HepG2 (cell line): ENCODE data around the gene ATG2A. TPM values are rescaled to one million over a fixed set of nuclear protein-coding genes. Genes with fewer than 3 reads are reported as not detected.

Experiments used
- FIP1L1 ChIP-seq: fragments of 200-400 bp; formaldehyde crosslinking; IDR thresholded peaks from 2 replicates; pipeline ENCODE4 v1.6.1; 2018; ENCODE audit warnings: low read depth, mild to moderate bottlenecking, low read length, moderate library complexity, borderline replicate concordance; ENCODE audit not compliant: insufficient read depth
- MIER2 ChIP-seq: IDR thresholded peaks from 2 replicates; pipeline ENCODE4 v1.6.1; 2016; ENCODE audit warnings: missing biosample characterization, missing genetic modification reagents
- PAF1 ChIP-seq: IDR thresholded peaks from 2 replicates; pipeline ENCODE4 v1.6.1; 2016; ENCODE audit warnings: missing genetic modification reagents, missing compliant biosample characterization
- PHF8 ChIP-seq: sonication (generic); formaldehyde crosslinking; IDR thresholded peaks from 2 replicates; pipeline ENCODE4 v1.5.0; 2020; ENCODE audit warnings: missing genetic modification reagents
- ZNF839 ChIP-seq: sonication (generic); formaldehyde crosslinking; IDR thresholded peaks from 2 replicates; pipeline ENCODE4 v1.4.0; 2020; ENCODE audit warnings: missing genetic modification reagents, mild to moderate bottlenecking, borderline replicate concordance
- polyA plus RNA-seq, 8 experiments: library from polyadenylated mRNA; depleted of rRNA in 3 of 8; stranded (reverse) in 7 of 8; unstranded in 1 of 8; fragments of >200 nt; fragmentation: Illumina TruSeq in 4 of 8; extraction: Trizol in 4 of 8; gene quantifications; 2 replicates each; pipeline versions ENCODE4 v1.2.1 to v1.2.3, GENCODE V29; 2011 to 2016; ENCODE audit warnings: low read depth in 4 of 8, missing spikeins in 1 of 8, mixed read lengths in 1 of 8; ENCODE audit not compliant: insufficient read depth in 1 of 8
- total RNA-seq, 5 experiments: library from RNA; depleted of rRNA; stranded (reverse); fragments of >200 nt; fragmentation: Illumina TruSeq; extraction: Trizol; gene quantifications; 2 replicates each; pipeline ENCODE4 v1.2.3, GENCODE V29; 2016; ENCODE audit warnings: low read depth in 1 of 5
- TF ChIP-seq, protein P1 (sequence below): sonication (generic); formaldehyde crosslinking; IDR thresholded peaks from 2 replicates; pipeline ENCODE4 v1.4.0; 2020; ENCODE audit warnings: missing genetic modification reagents, borderline replicate concordance
- TF ChIP-seq, protein P2 (sequence below): sonication (generic); formaldehyde crosslinking; IDR thresholded peaks from 2 replicates; pipeline ENCODE4 v1.5.0; 2020; ENCODE audit warnings: mild to moderate bottlenecking, missing genetic modification reagents, borderline replicate concordance
- TF ChIP-seq, protein P3 (sequence below): sonication (generic); formaldehyde crosslinking; IDR thresholded peaks from 2 replicates; pipeline ENCODE4 v1.8.0; 2022; ENCODE audit warnings: missing genetic modification reagents, mild to moderate bottlenecking, inconsistent platforms, borderline replicate concordance

ATG2A gene
- total and polyA plus RNA-seq, 2 of the 13 experiments (the other 11 are each of a cell fraction or from before 2014, with no cell fraction given), result 6.7 to 8.0 TPM

DNA sequence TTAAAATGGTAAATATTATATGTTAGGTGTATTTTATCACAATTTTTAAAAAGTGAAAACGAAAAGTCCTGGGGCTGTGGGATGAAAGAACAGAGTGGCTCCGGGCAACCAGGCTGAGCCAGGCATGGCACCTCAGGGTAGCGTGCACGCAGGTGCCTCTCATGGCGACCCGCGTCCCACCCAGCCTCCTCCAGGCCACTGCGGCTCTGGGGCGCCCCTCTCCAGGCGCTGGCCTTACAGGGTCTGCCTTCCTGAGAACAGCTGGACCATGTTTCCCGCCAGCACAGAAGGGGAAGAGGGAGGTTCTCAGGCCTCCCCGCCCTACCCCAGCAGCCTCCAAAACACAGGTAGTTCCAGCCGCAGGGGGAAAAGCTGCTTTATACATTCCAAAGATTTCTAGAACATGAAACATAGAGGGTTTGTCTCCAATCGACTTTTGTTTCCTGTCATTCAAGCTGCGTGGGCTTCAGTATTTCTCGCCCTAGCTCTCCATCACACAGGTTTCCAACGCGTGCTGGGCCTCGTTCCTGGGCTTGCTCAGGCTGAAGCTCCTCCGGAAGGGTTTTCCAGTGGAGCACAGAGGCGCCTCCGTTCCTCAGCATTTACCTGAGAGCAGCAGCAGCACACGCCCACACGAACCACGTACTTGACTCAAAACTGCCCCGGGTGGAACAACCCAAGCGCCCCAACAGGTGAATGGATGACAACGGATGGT lies 49.1 kb downstream of the ATG2A start (continued):
- TF ChIP-seq, protein P1, sequence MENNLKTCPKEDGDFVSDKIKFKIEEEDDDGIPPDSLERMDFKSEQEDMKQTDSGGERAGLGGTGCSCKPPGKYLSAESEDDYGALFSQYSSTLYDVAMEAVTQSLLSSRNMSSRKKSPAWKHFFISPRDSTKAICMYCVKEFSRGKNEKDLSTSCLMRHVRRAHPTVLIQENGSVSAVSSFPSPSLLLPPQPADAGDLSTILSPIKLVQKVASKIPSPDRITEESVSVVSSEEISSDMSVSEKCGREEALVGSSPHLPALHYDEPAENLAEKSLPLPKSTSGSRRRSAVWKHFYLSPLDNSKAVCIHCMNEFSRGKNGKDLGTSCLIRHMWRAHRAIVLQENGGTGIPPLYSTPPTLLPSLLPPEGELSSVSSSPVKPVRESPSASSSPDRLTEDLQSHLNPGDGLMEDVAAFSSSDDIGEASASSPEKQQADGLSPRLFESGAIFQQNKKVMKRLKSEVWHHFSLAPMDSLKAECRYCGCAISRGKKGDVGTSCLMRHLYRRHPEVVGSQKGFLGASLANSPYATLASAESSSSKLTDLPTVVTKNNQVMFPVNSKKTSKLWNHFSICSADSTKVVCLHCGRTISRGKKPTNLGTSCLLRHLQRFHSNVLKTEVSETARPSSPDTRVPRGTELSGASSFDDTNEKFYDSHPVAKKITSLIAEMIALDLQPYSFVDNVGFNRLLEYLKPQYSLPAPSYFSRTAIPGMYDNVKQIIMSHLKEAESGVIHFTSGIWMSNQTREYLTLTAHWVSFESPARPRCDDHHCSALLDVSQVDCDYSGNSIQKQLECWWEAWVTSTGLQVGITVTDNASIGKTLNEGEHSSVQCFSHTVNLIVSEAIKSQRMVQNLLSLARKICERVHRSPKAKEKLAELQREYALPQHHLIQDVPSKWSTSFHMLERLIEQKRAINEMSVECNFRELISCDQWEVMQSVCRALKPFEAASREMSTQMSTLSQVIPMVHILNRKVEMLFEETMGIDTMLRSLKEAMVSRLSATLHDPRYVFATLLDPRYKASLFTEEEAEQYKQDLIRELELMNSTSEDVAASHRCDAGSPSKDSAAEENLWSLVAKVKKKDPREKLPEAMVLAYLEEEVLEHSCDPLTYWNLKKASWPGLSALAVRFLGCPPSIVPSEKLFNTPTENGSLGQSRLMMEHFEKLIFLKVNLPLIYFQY (CRISPR knock-in tag), result no peak
- no peak for TF ChIP-seq MIER2 (CRISPR knock-in tag)
- TF ChIP-seq PAF1 (CRISPR knock-in tag), result no peak
- TF ChIP-seq PHF8 (CRISPR knock-in tag), result no peak
- TF ChIP-seq ZNF839, result no peak
- TF ChIP-seq, protein P2, sequence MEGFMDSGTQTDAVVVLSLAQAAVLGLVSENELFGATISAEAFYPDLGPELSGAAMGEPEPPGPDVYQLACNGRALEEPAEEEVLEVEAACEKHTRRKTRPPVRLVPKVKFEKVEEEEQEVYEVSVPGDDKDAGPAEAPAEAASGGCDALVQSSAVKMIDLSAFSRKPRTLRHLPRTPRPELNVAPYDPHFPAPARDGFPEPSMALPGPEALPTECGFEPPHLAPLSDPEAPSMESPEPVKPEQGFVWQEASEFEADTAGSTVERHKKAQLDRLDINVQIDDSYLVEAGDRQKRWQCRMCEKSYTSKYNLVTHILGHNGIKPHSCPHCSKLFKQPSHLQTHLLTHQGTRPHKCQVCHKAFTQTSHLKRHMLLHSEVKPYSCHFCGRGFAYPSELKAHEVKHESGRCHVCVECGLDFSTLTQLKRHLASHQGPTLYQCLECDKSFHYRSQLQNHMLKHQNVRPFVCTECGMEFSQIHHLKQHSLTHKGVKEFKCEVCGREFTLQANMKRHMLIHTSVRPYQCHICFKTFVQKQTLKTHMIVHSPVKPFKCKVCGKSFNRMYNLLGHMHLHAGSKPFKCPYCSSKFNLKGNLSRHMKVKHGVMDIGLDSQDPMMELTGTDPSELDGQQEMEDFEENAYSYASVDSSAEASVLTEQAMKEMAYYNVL, result no peak
- TF ChIP-seq, protein P3, sequence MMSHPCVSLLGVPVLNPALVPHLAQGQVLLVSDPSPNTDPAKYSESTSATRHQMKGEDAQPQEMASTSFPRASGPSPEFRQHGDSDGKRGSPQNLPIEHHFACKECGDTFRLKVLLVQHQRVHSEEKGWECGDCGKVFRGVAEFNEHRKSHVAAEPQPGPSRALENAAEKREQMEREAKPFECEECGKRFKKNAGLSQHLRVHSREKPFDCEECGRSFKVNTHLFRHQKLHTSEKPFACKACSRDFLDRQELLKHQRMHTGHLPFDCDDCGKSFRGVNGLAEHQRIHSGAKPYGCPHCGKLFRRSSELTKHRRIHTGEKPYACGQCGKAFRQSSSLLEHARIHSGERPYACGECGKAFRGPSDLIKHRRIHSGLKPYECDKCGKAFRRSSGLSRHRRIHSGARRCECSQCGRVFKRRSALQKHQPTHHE (CRISPR knock-in tag), result no peak
- no peak for TF ChIP-seq FIP1L1
